HEK293 (cell line): ENCODE results near the gene ADAMTS4.
A peak's percentile ranks its signal among the peaks of the same experiment; 100 is the strongest.

Experiments
- BCL11B ChIP-seq: fragments of 450-650 bp; formaldehyde crosslinking; IDR thresholded peaks from 2 replicates; pipeline ENCODE4 v1.5.1; 2016; ENCODE audit warnings: low read depth, missing biosample characterization, missing genetic modification characterization
- HOXC10 ChIP-seq: sonication (generic); formaldehyde crosslinking; IDR thresholded peaks from 2 replicates; pipeline ENCODE4 v1.8.1; 2023; ENCODE audit warnings: mild to moderate bottlenecking, missing genetic modification reagents
- KLF16 ChIP-seq: fragments of 450-650 bp; formaldehyde crosslinking; IDR thresholded peaks from 2 replicates; pipeline ENCODE4 v1.5.1; 2017; ENCODE audit warnings: missing biosample characterization, missing genetic modification characterization
- PRDM10 ChIP-seq: fragments of 450-650 bp; formaldehyde crosslinking; IDR thresholded peaks from 2 replicates; pipeline ENCODE4 v1.5.1; 2016; ENCODE audit warnings: missing biosample characterization, missing genetic modification characterization
- SCRT2 ChIP-seq: fragments of 450-650 bp; formaldehyde crosslinking; IDR thresholded peaks from 2 replicates; pipeline ENCODE4 v1.5.1; 2016; ENCODE audit warnings: missing biosample characterization, missing genetic modification characterization
- SP3 ChIP-seq: fragments of 450-650 bp; formaldehyde crosslinking; IDR thresholded peaks from 2 replicates; pipeline ENCODE4 v1.5.1; 2016; ENCODE audit warnings: missing biosample characterization, missing genetic modification characterization
- YY2 ChIP-seq: fragments of 450-650 bp; formaldehyde crosslinking; IDR thresholded peaks from 2 replicates; pipeline ENCODE4 v1.5.1; 2016; ENCODE audit warnings: missing biosample characterization, missing genetic modification characterization
- ZBTB1 ChIP-seq: fragments of 450-650 bp; formaldehyde crosslinking; IDR thresholded peaks from 2 replicates; pipeline ENCODE4 v1.5.1; 2016; ENCODE audit warnings: missing biosample characterization, missing genetic modification characterization
- ZBTB44 ChIP-seq: fragments of 450-650 bp; IDR thresholded peaks from 2 replicates; pipeline ENCODE4 v1.5.1; 2018; ENCODE audit warnings: missing biosample characterization, mild to moderate bottlenecking, missing genetic modification characterization
- ZBTB7A ChIP-seq: fragments of 450-650 bp; formaldehyde crosslinking; IDR thresholded peaks from 2 replicates; pipeline ENCODE4 v1.5.1; 2016; ENCODE audit warnings: low read depth, missing biosample characterization, missing genetic modification characterization
- ZNF169 ChIP-seq: fragments of 450-650 bp; formaldehyde crosslinking; IDR thresholded peaks from 2 replicates; pipeline ENCODE4 v1.5.1; 2016; ENCODE audit warnings: missing biosample characterization, missing genetic modification characterization
- ZNF18 ChIP-seq: fragments of 450-650 bp; formaldehyde crosslinking; IDR thresholded peaks from 2 replicates; pipeline ENCODE4 v1.5.1; 2016; ENCODE audit warnings: missing biosample characterization, missing genetic modification characterization
- ZNF280C ChIP-seq: fragments of 450-650 bp; formaldehyde crosslinking; IDR thresholded peaks from 2 replicates; pipeline ENCODE4 v1.5.1; 2016; ENCODE audit warnings: missing biosample characterization, missing genetic modification characterization
- ZNF416 ChIP-seq: fragments of 450-650 bp; formaldehyde crosslinking; IDR thresholded peaks from 2 replicates; pipeline ENCODE4 v1.5.1; 2016; ENCODE audit warnings: missing biosample characterization, missing genetic modification characterization
- ZNF426 ChIP-seq: fragments of 450-650 bp; formaldehyde crosslinking; IDR thresholded peaks from 2 replicates; pipeline ENCODE4 v1.5.1; 2017; ENCODE audit warnings: missing biosample characterization, missing genetic modification characterization, mild to moderate bottlenecking, inconsistent platforms, moderate library complexity
- ZNF548 ChIP-seq: fragments of 450-650 bp; formaldehyde crosslinking; IDR thresholded peaks from 2 replicates; pipeline ENCODE4 v1.5.1; 2016; ENCODE audit warnings: missing biosample characterization, missing genetic modification characterization
- ZNF558 ChIP-seq: fragments of 450-650 bp; formaldehyde crosslinking; IDR thresholded peaks from 2 replicates; pipeline ENCODE4 v1.5.1; 2016; ENCODE audit warnings: missing biosample characterization, missing genetic modification characterization
- ZNF561 ChIP-seq: fragments of 450-650 bp; IDR thresholded peaks from 2 replicates; pipeline ENCODE4 v1.5.1; 2018; ENCODE audit warnings: missing biosample characterization, missing genetic modification characterization, borderline replicate concordance
- ZNF571 ChIP-seq: fragments of 450-650 bp; formaldehyde crosslinking; IDR thresholded peaks from 2 replicates; pipeline ENCODE4 v1.5.0; 2017; ENCODE audit warnings: missing biosample characterization, missing genetic modification characterization
- ZNF701 ChIP-seq: fragments of 450-650 bp; formaldehyde crosslinking; IDR thresholded peaks from 2 replicates; pipeline ENCODE4 v1.5.1; 2016; ENCODE audit warnings: missing biosample characterization, missing genetic modification characterization
- ZNF791 ChIP-seq: fragments of 450-650 bp; formaldehyde crosslinking; IDR thresholded peaks from 2 replicates; pipeline ENCODE4 v1.5.1; 2016; ENCODE audit warnings: missing biosample characterization, missing genetic modification characterization
- ZSCAN30 ChIP-seq: fragments of 450-650 bp; IDR thresholded peaks from 2 replicates; pipeline ENCODE4 v1.5.1; 2018; ENCODE audit warnings: missing biosample characterization, mild to moderate bottlenecking, missing genetic modification characterization, moderate library complexity
- ZSCAN4 ChIP-seq: fragments of 450-650 bp; formaldehyde crosslinking; IDR thresholded peaks from 2 replicates; pipeline ENCODE4 v1.5.1; 2017; ENCODE audit warnings: missing biosample characterization, missing genetic modification characterization
- TF ChIP-seq, protein P1 (sequence below): fragments of 450-650 bp; formaldehyde crosslinking; IDR thresholded peaks from 2 replicates; pipeline ENCODE4 v1.5.0; 2017; ENCODE audit warnings: missing biosample characterization, missing genetic modification characterization, borderline replicate concordance
- TF ChIP-seq, protein P2 (sequence below): fragments of 450-650 bp; formaldehyde crosslinking; IDR thresholded peaks from 2 replicates; pipeline ENCODE4 v1.5.1; 2016; ENCODE audit warnings: missing biosample characterization, missing genetic modification characterization, low read depth

Gene ADAMTS4

GRCh38 chr1:161153682-161154337 lies 45.0 kb downstream of the ADAMTS4 start, which contains the start of gene UFC1 (continued):
- TF ChIP-seq ZSCAN4 (tag by site-specific recombination) (peak; percentile 40; the same call in 1 of the 2 replicates), ZNF701 (tag by site-specific recombination) (no peak), ZSCAN30 (peak; percentile 58; the same call in 1 of the 2 replicates), ZNF426 (no peak), ZNF791 (tag by site-specific recombination) (no peak), ZNF280C (tag by site-specific recombination) (no peak), SCRT2 (peak; percentile 99), ZBTB44 (tag by site-specific recombination) (no peak), ZNF416 (tag by site-specific recombination) (no peak), PRDM10 (tag by site-specific recombination) (peak; percentile 74), ZNF571 (no peak), ZNF561 (tag by site-specific recombination) (peak; percentile 80), HOXC10 (no peak), ZNF558 (tag by site-specific recombination) (0 out of 2 replicates have a peak, but pooled peaks have one; percentile 52), ZNF18 (tag by site-specific recombination) (0 out of 2 replicates have a peak, but pooled peaks have one; percentile 40), SP3 (peak; percentile 67; the same call in 1 of the 2 replicates), ZNF548 (tag by site-specific recombination) (no peak), KLF16 (tag by site-specific recombination) (peak; percentile 83; the same call in 1 of the 2 replicates), YY2 (tag by site-specific recombination) (peak; percentile 95), BCL11B (no peak), ZNF169 (tag by site-specific recombination) (no peak), ZBTB1 (tag by site-specific recombination) (peak; percentile 95), ZBTB7A (tag by site-specific recombination) (no peak; the same call in 1 of the 2 replicates)
- TF ChIP-seq, protein P1, sequence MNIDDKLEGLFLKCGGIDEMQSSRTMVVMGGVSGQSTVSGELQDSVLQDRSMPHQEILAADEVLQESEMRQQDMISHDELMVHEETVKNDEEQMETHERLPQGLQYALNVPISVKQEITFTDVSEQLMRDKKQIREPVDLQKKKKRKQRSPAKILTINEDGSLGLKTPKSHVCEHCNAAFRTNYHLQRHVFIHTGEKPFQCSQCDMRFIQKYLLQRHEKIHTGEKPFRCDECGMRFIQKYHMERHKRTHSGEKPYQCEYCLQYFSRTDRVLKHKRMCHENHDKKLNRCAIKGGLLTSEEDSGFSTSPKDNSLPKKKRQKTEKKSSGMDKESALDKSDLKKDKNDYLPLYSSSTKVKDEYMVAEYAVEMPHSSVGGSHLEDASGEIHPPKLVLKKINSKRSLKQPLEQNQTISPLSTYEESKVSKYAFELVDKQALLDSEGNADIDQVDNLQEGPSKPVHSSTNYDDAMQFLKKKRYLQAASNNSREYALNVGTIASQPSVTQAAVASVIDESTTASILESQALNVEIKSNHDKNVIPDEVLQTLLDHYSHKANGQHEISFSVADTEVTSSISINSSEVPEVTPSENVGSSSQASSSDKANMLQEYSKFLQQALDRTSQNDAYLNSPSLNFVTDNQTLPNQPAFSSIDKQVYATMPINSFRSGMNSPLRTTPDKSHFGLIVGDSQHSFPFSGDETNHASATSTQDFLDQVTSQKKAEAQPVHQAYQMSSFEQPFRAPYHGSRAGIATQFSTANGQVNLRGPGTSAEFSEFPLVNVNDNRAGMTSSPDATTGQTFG: no peak
- TF ChIP-seq, protein P2, sequence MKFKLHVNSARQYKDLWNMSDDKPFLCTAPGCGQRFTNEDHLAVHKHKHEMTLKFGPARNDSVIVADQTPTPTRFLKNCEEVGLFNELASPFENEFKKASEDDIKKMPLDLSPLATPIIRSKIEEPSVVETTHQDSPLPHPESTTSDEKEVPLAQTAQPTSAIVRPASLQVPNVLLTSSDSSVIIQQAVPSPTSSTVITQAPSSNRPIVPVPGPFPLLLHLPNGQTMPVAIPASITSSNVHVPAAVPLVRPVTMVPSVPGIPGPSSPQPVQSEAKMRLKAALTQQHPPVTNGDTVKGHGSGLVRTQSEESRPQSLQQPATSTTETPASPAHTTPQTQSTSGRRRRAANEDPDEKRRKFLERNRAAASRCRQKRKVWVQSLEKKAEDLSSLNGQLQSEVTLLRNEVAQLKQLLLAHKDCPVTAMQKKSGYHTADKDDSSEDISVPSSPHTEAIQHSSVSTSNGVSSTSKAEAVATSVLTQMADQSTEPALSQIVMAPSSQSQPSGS (tag by site-specific recombination): peak; percentile 31; the same call in 1 of the 2 replicates
